Right lobe of liver (tissue), 4 donors: ENCODE measurements around the gene GCAT.

Source experiments
- POLR2A ChIP-seq: fragments of 450-650 bp; IDR thresholded peaks from one replicate; pipeline ENCODE4 v1.6.1; 2017; ENCODE audit warnings: antibody characterized with exemption, mild to moderate bottlenecking
- TF ChIP-seq, protein P1 (sequence below), 4 donors: fragments of 200-600 bp in 3 of 4; fragments of 450-650 bp in 1 of 4; IDR thresholded peaks; one replicate each; pipeline versions ENCODE4 v1.5.1 to v1.8.0; 2016 to 2022; ENCODE audit warnings: antibody characterized with exemption in 4 of 4, mild to moderate bottlenecking in 2 of 4
- donor health status: DM: no; HTN: no; CAD: no.
- donor health status: DM: no; HTN: no; CAD: no.
- donor health status: DM: no; HTN: yes; CAD: no.

DNA sequence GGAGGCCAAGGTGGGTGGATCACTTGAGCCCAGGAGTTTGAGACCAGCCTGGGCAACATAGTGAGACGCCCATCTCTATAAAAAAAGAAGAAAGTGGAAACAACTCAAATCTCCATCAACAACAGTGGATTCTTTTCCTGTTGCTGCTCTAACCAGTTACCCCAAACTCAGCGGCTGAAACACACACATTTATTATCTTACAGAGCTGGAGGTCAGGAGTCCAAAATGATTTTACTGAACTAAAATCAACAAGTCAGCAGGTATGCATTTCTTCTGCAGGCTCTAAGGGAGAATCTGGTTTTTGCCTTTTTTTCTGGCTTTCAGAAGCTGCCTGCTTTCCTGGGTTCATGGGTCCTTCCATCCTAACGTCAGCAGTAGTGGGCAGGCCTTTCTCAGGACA lies 11.7 kb upstream of the GCAT start:
- TF ChIP-seq, protein P1, sequence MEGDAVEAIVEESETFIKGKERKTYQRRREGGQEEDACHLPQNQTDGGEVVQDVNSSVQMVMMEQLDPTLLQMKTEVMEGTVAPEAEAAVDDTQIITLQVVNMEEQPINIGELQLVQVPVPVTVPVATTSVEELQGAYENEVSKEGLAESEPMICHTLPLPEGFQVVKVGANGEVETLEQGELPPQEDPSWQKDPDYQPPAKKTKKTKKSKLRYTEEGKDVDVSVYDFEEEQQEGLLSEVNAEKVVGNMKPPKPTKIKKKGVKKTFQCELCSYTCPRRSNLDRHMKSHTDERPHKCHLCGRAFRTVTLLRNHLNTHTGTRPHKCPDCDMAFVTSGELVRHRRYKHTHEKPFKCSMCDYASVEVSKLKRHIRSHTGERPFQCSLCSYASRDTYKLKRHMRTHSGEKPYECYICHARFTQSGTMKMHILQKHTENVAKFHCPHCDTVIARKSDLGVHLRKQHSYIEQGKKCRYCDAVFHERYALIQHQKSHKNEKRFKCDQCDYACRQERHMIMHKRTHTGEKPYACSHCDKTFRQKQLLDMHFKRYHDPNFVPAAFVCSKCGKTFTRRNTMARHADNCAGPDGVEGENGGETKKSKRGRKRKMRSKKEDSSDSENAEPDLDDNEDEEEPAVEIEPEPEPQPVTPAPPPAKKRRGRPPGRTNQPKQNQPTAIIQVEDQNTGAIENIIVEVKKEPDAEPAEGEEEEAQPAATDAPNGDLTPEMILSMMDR (IDR thresholded peaks at IDR 0.05): no peak
- no peak for TF ChIP-seq POLR2A
